ENCODE measurements around the gene RAI2.

Gene RAI2

DNA sequence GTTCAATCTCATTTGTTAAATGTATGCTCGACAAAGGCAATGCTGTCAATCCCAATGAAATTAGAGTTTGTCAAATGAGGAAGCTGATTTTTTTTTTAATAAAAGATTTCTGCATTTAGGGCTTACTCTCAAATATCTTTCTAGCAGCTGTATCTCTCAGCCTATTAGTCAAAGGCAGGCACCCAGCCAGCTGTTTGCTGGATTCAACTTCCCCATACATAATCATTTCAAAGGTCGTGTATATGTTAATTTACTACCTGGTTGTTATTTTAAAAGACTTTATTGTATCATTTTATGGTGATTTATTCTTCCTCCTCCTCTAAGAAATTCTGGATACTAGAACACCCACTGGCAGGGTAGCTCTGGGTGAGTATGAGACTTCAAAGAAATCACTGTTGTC is 27.1 kb downstream of the RAI2 start:
- CTCF ChIA-PET, result interaction anchor here (1.1 kb wide), 1 partner anchor 21 kb away, joined by 4 read pairs; no protein-coding TSS in a partner anchor
- POLR2A ChIA-PET, result no interaction called here
- DNase-seq (ENCODE audit: extremely low spot score), result no peak
- TF ChIP-seq, protein P1, sequence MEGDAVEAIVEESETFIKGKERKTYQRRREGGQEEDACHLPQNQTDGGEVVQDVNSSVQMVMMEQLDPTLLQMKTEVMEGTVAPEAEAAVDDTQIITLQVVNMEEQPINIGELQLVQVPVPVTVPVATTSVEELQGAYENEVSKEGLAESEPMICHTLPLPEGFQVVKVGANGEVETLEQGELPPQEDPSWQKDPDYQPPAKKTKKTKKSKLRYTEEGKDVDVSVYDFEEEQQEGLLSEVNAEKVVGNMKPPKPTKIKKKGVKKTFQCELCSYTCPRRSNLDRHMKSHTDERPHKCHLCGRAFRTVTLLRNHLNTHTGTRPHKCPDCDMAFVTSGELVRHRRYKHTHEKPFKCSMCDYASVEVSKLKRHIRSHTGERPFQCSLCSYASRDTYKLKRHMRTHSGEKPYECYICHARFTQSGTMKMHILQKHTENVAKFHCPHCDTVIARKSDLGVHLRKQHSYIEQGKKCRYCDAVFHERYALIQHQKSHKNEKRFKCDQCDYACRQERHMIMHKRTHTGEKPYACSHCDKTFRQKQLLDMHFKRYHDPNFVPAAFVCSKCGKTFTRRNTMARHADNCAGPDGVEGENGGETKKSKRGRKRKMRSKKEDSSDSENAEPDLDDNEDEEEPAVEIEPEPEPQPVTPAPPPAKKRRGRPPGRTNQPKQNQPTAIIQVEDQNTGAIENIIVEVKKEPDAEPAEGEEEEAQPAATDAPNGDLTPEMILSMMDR (IDR thresholded peaks at IDR 0.05; ENCODE audit: control extremely low read depth, extremely low read depth, low read depth, missing control alignments), result no peak

DNA sequence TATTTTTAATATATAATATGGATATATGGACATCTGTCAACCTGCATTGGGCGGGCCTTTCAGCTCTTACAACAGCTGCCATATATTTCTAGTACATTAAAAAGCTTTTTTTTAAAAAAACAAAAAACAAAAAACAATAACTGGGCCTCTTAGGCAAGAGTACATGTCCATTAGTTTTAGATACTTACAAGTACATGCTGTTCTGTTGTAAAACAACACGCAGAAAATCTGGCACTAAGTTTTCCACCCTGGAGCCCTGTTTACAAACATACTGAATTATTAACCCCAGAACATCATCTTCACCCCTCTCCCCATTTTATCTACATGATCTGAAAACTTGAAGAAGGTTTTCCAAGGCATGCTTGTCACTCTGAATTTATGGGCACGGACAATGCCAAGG is 29.8 kb downstream of the RAI2 start:
- TF ChIP-seq, protein P1 (IDR thresholded peaks at IDR 0.05; ENCODE audit: control extremely low read depth, extremely low read depth, low read depth, missing control alignments), result no peak
- ChIA-PET CTCF (no interaction called here), POLR2A (no interaction called here)

DNA sequence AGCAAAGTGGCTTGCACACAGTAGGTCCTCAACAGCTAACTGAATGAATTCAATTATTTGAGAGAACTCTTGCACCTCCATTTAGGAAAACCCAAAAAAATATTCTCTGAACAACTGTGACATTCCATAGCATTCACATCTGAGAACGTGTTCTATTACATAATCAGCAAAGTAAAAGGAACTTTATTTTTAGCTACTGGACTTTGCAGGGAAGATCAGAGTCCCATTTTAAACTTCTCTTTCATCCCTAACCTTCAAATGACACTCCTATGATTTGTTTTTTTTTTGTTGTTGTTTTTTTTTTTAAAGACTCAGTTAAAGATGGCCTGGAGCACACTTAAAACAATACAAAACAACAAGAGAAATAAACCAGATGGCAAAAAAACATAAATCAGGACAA is 30.9 kb downstream of the RAI2 start:
- DNase-seq (ENCODE audit: extremely low spot score), result no peak
- ChIA-PET CTCF (no interaction called here), POLR2A (no interaction called here)
- TF ChIP-seq, protein P1 (IDR thresholded peaks at IDR 0.05; ENCODE audit: control extremely low read depth, extremely low read depth, low read depth, missing control alignments), result no peak

More for the DNA sequence above, 29.8 kb downstream of the RAI2 start:
- DNase-seq (ENCODE audit: extremely low spot score), result no peak

DNA sequence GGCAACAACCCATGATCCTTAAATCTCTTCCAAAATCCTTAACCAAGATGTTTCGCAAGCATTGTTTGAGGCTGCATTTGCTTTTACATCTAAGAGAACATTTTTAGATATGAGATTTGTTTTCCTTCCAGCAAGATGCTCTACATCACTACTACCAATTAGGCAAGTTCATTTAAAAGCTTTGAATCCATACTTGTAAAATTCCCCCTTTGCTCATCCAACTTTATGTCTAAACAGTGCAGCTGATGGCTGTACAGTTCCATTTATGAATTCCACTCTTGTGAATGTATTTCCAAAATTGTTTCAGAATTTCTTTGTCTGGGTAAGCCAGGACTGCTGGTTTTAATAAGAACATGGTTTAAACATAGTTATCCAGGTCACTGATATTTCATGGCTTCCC is 31.5 kb downstream of the RAI2 start:
- no peak for DNase-seq (ENCODE audit: extremely low spot score)
- ChIA-PET POLR2A (no interaction called here), CTCF (no interaction called here)
- TF ChIP-seq, protein P1 (IDR thresholded peaks at IDR 0.05; ENCODE audit: control extremely low read depth, extremely low read depth, low read depth, missing control alignments), result no peak

DNA sequence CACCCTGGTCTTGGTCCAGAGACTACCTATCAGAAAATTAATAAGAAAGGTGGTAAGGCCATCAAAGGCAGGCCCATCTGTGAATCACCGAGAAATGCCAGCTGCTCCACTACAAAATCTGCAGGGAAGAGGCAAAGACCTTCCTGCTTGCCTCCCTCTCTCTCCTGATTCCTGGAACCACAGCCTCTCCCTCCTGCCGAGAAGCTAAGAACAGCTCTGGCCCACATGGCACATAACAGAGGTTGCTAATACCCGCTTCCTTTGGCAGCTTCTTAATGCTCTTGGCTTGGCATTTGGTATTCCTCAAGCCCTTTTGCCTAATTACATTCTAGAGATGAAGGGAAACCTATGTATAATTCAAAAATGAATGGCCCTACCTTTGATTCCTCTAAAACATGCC is 32.9 kb downstream of the RAI2 start:
- ChIA-PET POLR2A (no interaction called here), CTCF (no interaction called here)
- TF ChIP-seq, protein P1 (IDR thresholded peaks at IDR 0.05; ENCODE audit: control extremely low read depth, extremely low read depth, low read depth, missing control alignments), result no peak
- no peak for DNase-seq (ENCODE audit: extremely low spot score)

DNA sequence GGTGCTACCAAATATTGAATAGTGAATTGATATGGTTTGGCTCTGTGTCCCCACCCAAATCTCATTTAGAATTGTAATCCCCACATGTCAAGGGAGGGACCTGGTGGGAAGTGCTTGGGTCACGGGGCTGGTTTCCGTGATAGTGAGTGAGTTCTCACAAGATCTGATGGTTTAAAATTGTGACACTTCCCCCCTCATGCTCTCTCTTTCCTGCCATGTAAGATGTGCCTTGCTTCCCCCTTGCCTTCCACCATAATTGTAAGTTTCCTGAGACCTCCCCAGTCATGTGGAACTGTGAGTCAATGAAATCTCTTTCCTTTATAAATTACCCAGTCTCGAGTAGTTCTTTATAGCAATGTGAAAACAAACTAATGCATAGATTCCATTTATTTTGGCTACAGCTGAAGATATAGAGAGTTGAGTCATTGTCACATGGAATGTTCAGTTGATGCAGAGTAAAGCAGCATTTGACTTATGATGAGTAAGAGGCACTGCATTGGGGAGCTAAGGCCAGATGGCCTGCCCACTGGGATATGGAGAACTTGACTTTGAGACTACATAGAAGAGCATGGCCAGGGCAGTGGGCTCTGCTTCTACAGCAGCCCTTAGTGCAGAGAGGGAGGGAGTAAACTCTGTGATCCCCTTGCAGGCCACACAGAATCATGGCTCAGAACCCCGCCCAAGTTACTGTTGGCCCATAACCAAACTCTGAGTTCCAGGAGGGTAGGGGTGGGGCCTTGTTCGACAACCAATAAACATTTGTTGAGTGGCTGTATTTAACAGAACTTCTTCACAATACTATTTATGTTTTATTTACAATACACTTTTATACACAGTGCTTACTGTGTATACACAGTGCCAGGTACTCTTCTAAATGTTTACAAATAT is 34.2 kb downstream of the RAI2 start:
- POLR2A ChIA-PET, result no interaction called here
- CTCF ChIA-PET, result no interaction called here
- DNase-seq (ENCODE audit: extremely low spot score), result no peak
- TF ChIP-seq, protein P1 (IDR thresholded peaks at IDR 0.05; ENCODE audit: control extremely low read depth, extremely low read depth, low read depth, missing control alignments), result no peak
